K562 (cell line): Measurements from ENCODE around the gene ZSCAN2. TPM values are rescaled to one million over a fixed set of nuclear protein-coding genes. Genes with fewer than 3 reads are reported as not detected.

Experiments
- ETV5 ChIP-seq: sonication (generic); formaldehyde crosslinking; IDR thresholded peaks from 2 replicates; pipeline ENCODE4 v1.4.0; 2020; ENCODE audit warnings: low read depth, mild to moderate bottlenecking, missing genetic modification reagents
- FOXJ3 ChIP-seq: sonication (generic); formaldehyde crosslinking; IDR thresholded peaks from 2 replicates; pipeline ENCODE4 v1.4.0; 2020; ENCODE audit warnings: mild to moderate bottlenecking, missing genetic modification reagents
- FUS ChIP-seq: fragments of 200-400 bp; formaldehyde crosslinking; optimal IDR thresholded peaks from 2 replicates; pipeline ENCODE3; 2017; ENCODE audit warnings: low read depth, low read length
- MEF2A ChIP-seq: IDR thresholded peaks from 2 replicates; pipeline ENCODE4 v1.6.1; 2011; ENCODE audit warnings: low read depth, mild to moderate bottlenecking, low read length, moderate library complexity; ENCODE audit not compliant: control insufficient read depth
- NFIC ChIP-seq: fragments of 450-650 bp; IDR thresholded peaks from 2 replicates; pipeline ENCODE4 v1.6.1; 2017; ENCODE audit warnings: mild to moderate bottlenecking, inconsistent platforms
- RUNX1 ChIP-seq: sonication (generic); IDR thresholded peaks from 2 replicates; pipeline ENCODE4 v1.6.1; 2016; ENCODE audit warnings: antibody characterized with exemption, low read depth
- SMARCB1 ChIP-seq: IDR thresholded peaks from 2 replicates; pipeline ENCODE4 v1.6.1; 2011; ENCODE audit warnings: improper control_type of control experiment, low read depth; ENCODE audit not compliant: insufficient read length
- SNRNP70 ChIP-seq: fragments of 200-400 bp; formaldehyde crosslinking; optimal IDR thresholded peaks from 2 replicates; pipeline ENCODE3; 2017; ENCODE audit warnings: low read depth, low read length
- SP1 ChIP-seq: sonication (generic); formaldehyde crosslinking; IDR thresholded peaks from 2 replicates; pipeline ENCODE4 v1.8.1; 2022; ENCODE audit warnings: mild to moderate bottlenecking, missing genetic modification reagents
- SRSF9 ChIP-seq: fragments of 200-400 bp; formaldehyde crosslinking; IDR thresholded peaks from 2 replicates; pipeline ENCODE4 v1.6.1; 2017; ENCODE audit warnings: low read depth, low read length, borderline replicate concordance
- TRIM28 ChIP-seq: fragments of 450-650 bp; IDR thresholded peaks from 2 replicates; pipeline ENCODE4 v1.6.1; 2017
- ZSCAN32 ChIP-seq: fragments of 450-650 bp; formaldehyde crosslinking; IDR thresholded peaks from 2 replicates; pipeline ENCODE4 v1.4.0; 2020; ENCODE audit warnings: mild to moderate bottlenecking, moderate library complexity
- polyA plus RNA-seq, 8 experiments: library from polyadenylated mRNA; depleted of rRNA in 4 of 8; stranded (reverse) in 5 of 8; unstranded in 3 of 8; fragments of >200 nt; fragmentation: Nextera tagmentation in 2 of 8; fragmentation: Illumina TruSeq in 1 of 8; extraction: Ambion mirVana in 2 of 8; extraction: Trizol in 1 of 8; gene quantifications; 2 replicates each; pipeline versions ENCODE4 v1.2.1 to v1.2.3, GENCODE V29; 2011 to 2014; ENCODE audit warnings: inconsistent platforms in 1 of 8, missing spikeins in 1 of 8
- total RNA-seq, 7 experiments: library from RNA; depleted of rRNA in 6 of 7; stranded (reverse); fragments of >200 nt in 6 of 7; fragmentation: Illumina TruSeq in 2 of 7; extraction: Trizol in 2 of 7; gene quantifications; 2 replicates each; pipeline versions ENCODE4 v1.2.1 to v1.2.3, GENCODE V29; 2011 to 2021; ENCODE audit warnings: low replicate concordance in 1 of 7
- TF ChIP-seq, protein P1 (sequence below): fragments of 450-650 bp; formaldehyde crosslinking; IDR thresholded peaks from 2 replicates; pipeline ENCODE4 v1.4.0; 2020; ENCODE audit warnings: mild to moderate bottlenecking, moderate library complexity
- TF ChIP-seq, protein P2 (sequence below): fragments of 450-650 bp; formaldehyde crosslinking; IDR thresholded peaks from 2 replicates; pipeline ENCODE4 v1.4.0; 2022; ENCODE audit warnings: missing genetic modification characterization
- TF ChIP-seq, protein P3 (sequence below): fragments of 200-800 bp; sonication (Bioruptor generic); IDR thresholded peaks from 2 replicates; pipeline ENCODE4 v1.6.1; 2017; ENCODE audit warnings: missing genetic modification characterization, missing compliant biosample characterization
- TF ChIP-seq, protein P4 (sequence below): fragments of 450-650 bp; formaldehyde crosslinking; conservative IDR thresholded peaks from 2 replicates; pipeline ENCODE4 v1.4.0; 2022; ENCODE audit warnings: mild to moderate bottlenecking, missing genetic modification characterization
- TF ChIP-seq, protein P5 (sequence below): fragments of 450-650 bp; IDR thresholded peaks from 2 replicates; pipeline ENCODE4 v1.6.1; 2016
- TF ChIP-seq, protein P6 (sequence below), 3 experiments: fragments of 200-800 bp in 1 of 3; sonication (Bioruptor generic) in 1 of 3; sonication (generic) in 1 of 3; formaldehyde crosslinking in 1 of 3; IDR thresholded peaks; 2 replicates each; pipeline versions ENCODE4 v1.6.1 to v1.8.0; 2016 to 2022; ENCODE audit warnings: mild to moderate bottlenecking in 2 of 3, missing compliant biosample characterization in 2 of 3, missing genetic modification characterization in 2 of 3, missing genetic modification reagents in 1 of 3

The ZSCAN2 gene
- total and polyA plus RNA-seq, 9 of the 15 experiments (the other 6 are each of a cell fraction or from before 2014, with no cell fraction given) = 1.7 to 14.2 (median 6.6) TPM

- TF ChIP-seq, protein P1, sequence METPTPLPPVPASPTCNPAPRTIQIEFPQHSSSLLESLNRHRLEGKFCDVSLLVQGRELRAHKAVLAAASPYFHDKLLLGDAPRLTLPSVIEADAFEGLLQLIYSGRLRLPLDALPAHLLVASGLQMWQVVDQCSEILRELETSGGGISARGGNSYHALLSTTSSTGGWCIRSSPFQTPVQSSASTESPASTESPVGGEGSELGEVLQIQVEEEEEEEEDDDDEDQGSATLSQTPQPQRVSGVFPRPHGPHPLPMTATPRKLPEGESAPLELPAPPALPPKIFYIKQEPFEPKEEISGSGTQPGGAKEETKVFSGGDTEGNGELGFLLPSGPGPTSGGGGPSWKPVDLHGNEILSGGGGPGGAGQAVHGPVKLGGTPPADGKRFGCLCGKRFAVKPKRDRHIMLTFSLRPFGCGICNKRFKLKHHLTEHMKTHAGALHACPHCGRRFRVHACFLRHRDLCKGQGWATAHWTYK (CRISPR knock-in tag) = peak; percentile 27; the same call in 1 of the 2 replicates
- TF ChIP-seq ZSCAN32 (CRISPR knock-in tag) = no peak
- no peak for TF ChIP-seq NFIC
- TF ChIP-seq ETV5 (CRISPR knock-in tag) = no peak
- no peak for TF ChIP-seq SMARCB1
- TF ChIP-seq, protein P2, sequence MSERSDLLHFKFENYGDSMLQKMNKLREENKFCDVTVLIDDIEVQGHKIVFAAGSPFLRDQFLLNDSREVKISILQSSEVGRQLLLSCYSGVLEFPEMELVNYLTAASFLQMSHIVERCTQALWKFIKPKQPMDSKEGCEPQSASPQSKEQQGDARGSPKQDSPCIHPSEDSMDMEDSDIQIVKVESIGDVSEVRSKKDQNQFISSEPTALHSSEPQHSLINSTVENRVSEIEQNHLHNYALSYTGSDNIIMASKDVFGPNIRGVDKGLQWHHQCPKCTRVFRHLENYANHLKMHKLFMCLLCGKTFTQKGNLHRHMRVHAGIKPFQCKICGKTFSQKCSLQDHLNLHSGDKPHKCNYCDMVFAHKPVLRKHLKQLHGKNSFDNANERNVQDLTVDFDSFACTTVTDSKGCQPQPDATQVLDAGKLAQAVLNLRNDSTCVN = no peak
- no peak for TF ChIP-seq SRSF9
- TF ChIP-seq TRIM28 = no peak
- TF ChIP-seq, protein P3, sequence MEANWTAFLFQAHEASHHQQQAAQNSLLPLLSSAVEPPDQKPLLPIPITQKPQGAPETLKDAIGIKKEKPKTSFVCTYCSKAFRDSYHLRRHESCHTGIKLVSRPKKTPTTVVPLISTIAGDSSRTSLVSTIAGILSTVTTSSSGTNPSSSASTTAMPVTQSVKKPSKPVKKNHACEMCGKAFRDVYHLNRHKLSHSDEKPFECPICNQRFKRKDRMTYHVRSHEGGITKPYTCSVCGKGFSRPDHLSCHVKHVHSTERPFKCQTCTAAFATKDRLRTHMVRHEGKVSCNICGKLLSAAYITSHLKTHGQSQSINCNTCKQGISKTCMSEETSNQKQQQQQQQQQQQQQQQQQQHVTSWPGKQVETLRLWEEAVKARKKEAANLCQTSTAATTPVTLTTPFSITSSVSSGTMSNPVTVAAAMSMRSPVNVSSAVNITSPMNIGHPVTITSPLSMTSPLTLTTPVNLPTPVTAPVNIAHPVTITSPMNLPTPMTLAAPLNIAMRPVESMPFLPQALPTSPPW (CRISPR knock-in tag) = no peak
- peak; percentile 59; the same call in 1 of the 2 replicates for TF ChIP-seq MEF2A
- TF ChIP-seq, protein P4, sequence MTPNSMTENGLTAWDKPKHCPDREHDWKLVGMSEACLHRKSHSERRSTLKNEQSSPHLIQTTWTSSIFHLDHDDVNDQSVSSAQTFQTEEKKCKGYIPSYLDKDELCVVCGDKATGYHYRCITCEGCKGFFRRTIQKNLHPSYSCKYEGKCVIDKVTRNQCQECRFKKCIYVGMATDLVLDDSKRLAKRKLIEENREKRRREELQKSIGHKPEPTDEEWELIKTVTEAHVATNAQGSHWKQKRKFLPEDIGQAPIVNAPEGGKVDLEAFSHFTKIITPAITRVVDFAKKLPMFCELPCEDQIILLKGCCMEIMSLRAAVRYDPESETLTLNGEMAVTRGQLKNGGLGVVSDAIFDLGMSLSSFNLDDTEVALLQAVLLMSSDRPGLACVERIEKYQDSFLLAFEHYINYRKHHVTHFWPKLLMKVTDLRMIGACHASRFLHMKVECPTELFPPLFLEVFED (CRISPR knock-in tag) = no peak
- TF ChIP-seq, protein P5, sequence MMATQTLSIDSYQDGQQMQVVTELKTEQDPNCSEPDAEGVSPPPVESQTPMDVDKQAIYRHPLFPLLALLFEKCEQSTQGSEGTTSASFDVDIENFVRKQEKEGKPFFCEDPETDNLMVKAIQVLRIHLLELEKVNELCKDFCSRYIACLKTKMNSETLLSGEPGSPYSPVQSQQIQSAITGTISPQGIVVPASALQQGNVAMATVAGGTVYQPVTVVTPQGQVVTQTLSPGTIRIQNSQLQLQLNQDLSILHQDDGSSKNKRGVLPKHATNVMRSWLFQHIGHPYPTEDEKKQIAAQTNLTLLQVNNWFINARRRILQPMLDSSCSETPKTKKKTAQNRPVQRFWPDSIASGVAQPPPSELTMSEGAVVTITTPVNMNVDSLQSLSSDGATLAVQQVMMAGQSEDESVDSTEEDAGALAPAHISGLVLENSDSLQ = no peak
- no peak for TF ChIP-seq FOXJ3 (CRISPR knock-in tag)
- TF ChIP-seq SNRNP70 = no peak
- TF ChIP-seq SP1 (CRISPR knock-in tag) = 0 out of 2 replicates have a peak, but pooled peaks have one; percentile 30
- TF ChIP-seq, protein P6, sequence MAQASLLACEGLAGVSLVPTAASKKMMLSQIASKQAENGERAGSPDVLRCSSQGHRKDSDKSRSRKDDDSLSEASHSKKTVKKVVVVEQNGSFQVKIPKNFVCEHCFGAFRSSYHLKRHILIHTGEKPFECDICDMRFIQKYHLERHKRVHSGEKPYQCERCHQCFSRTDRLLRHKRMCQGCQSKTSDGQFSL (CRISPR knock-in tag; IDR thresholded peaks at IDR 0.05) = no peak
- TF ChIP-seq, protein P6 (tag; IDR thresholded peaks at IDR 0.05) = no peak
- TF ChIP-seq FUS = no peak
- no peak for TF ChIP-seq RUNX1
Observed at GRCh38 chr15:84633311-84634227, 32.8 kb downstream of the ZSCAN2 start (continued).
